Raji (cell line): ENCODE data around the gene NKAIN2.

ENCODE experiments used
- POLR2A ChIP-seq: IDR thresholded peaks from 2 replicates; pipeline ENCODE4 v1.6.1; 2011; ENCODE audit warnings: low read depth, low read length, control low read depth; ENCODE audit not compliant: insufficient read depth

Gene NKAIN2

GRCh38 chr6:123841067-123841896 lies 37.6 kb downstream of the NKAIN2 start:
- no peak for TF ChIP-seq POLR2A

GRCh38 chr6:123844011-123844410 lies 40.3 kb downstream of the NKAIN2 start:
- TF ChIP-seq POLR2A: no peak

- TF ChIP-seq POLR2A: no peak
These were observed 44.7 kb downstream of the NKAIN2 start for GRCh38 chr6:123848347-123848746.

GRCh38 chr6:123849406-123849805 lies 45.7 kb downstream of the NKAIN2 start:
- no peak for TF ChIP-seq POLR2A

- TF ChIP-seq POLR2A: no peak
These were observed 46.9 kb downstream of the NKAIN2 start for GRCh38 chr6:123850555-123850954.

- TF ChIP-seq POLR2A: no peak
These were observed 50.5 kb downstream of the NKAIN2 start for GRCh38 chr6:123854201-123854600.

GRCh38 chr6:123855506-123855905 lies 51.8 kb downstream of the NKAIN2 start:
- no peak for TF ChIP-seq POLR2A

- no peak for TF ChIP-seq POLR2A
These were observed 55.6 kb downstream of the NKAIN2 start for GRCh38 chr6:123859291-123859690.

GRCh38 chr6:123869334-123869733 lies 65.7 kb downstream of the NKAIN2 start:
- no peak for TF ChIP-seq POLR2A

GRCh38 chr6:123873974-123874373 lies 70.3 kb downstream of the NKAIN2 start:
- no peak for TF ChIP-seq POLR2A

GRCh38 chr6:123875784-123876183 lies 72.1 kb downstream of the NKAIN2 start:
- TF ChIP-seq POLR2A: no peak

GRCh38 chr6:123879749-123880148 lies 76.1 kb downstream of the NKAIN2 start:
- TF ChIP-seq POLR2A: no peak

- TF ChIP-seq POLR2A: no peak
These were observed 85.3 kb downstream of the NKAIN2 start for GRCh38 chr6:123888771-123889513.

GRCh38 chr6:123895346-123895745 lies 91.7 kb downstream of the NKAIN2 start:
- TF ChIP-seq POLR2A: no peak

- no peak for TF ChIP-seq POLR2A
These were observed 92.1 kb downstream of the NKAIN2 start for GRCh38 chr6:123895806-123896205.

GRCh38 chr6:123896869-123897268 lies 93.2 kb downstream of the NKAIN2 start:
- no peak for TF ChIP-seq POLR2A

GRCh38 chr6:123897965-123898364 lies 94.3 kb downstream of the NKAIN2 start:
- no peak for TF ChIP-seq POLR2A

GRCh38 chr6:123898665-123899064 lies 95.0 kb downstream of the NKAIN2 start:
- TF ChIP-seq POLR2A: no peak
